ENCODE data around the gene GRIN2A.

GRIN2A gene

DNA sequence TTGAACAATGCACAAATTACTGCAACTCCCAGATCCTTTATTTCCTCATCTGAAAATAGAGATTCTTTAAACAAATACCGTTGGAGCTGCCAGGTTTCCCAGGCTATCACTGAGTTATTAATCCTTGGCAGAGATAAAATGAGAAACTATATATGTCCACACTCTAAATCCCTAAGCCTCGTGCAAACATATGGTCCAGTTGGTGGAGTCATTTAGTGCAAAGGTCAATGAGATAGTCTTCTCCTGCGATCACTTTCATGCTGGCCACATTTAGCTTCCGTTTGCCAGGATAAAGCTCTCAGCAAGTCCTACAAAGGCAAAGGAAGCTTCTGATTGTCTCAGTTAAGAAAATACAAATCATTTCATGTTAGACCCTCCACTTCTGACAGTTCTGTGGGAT lies 11.0 kb downstream of the GRIN2A start:
- DNase-seq (ENCODE audit: low spot score): no peak
- TF ChIP-seq, protein P1, sequence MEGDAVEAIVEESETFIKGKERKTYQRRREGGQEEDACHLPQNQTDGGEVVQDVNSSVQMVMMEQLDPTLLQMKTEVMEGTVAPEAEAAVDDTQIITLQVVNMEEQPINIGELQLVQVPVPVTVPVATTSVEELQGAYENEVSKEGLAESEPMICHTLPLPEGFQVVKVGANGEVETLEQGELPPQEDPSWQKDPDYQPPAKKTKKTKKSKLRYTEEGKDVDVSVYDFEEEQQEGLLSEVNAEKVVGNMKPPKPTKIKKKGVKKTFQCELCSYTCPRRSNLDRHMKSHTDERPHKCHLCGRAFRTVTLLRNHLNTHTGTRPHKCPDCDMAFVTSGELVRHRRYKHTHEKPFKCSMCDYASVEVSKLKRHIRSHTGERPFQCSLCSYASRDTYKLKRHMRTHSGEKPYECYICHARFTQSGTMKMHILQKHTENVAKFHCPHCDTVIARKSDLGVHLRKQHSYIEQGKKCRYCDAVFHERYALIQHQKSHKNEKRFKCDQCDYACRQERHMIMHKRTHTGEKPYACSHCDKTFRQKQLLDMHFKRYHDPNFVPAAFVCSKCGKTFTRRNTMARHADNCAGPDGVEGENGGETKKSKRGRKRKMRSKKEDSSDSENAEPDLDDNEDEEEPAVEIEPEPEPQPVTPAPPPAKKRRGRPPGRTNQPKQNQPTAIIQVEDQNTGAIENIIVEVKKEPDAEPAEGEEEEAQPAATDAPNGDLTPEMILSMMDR (IDR thresholded peaks at IDR 0.05; ENCODE audit: extremely low read depth, missing control alignments): no peak

DNA sequence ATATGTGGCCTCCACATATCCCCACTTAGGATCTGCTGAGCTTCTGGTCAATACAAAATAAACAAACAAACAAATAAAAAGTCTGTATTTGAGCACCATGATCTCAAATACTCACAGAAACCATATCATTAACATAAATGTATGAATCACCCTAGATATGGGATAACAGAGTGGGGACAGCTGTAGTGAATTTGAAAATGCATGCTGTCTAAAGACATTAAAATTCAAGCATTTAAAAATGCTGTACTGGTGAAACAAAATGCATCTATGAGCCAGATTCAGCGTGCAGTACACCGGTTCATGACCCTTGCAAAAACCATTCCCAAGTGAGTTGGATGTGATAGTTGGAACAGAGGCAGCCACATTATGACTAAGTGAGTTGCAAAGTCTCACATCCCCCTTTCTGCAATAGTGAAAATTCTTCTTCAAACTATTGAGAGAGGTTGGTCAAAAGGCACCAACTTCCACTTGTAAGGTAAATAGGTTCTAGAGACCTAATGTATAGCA lies 12.3 kb downstream of the GRIN2A start:
- TF ChIP-seq, protein P1 (IDR thresholded peaks at IDR 0.05; ENCODE audit: extremely low read depth, missing control alignments): no peak
- DNase-seq (ENCODE audit: low spot score): no peak

DNA sequence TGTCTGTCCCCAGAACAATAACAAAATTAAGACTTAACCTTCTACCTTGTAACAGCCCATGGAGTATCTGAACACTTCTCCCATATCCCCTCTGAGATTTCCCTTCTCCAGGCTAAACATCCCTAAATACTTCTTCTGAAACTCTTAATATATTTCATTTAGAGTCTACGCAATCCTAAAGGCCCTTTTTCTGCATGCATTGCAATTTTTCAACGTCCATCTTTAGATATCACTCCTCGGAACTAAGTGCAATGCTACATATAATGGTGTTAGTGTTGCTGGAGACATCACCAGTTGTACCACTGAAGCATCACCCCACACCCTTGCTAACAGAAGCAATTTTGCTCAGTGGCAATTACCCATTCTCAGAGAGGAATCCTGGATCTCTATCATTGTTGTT lies 13.2 kb downstream of the GRIN2A start:
- no peak for DNase-seq (ENCODE audit: low spot score)
- TF ChIP-seq, protein P1 (IDR thresholded peaks at IDR 0.05; ENCODE audit: extremely low read depth, missing control alignments): no peak

DNA sequence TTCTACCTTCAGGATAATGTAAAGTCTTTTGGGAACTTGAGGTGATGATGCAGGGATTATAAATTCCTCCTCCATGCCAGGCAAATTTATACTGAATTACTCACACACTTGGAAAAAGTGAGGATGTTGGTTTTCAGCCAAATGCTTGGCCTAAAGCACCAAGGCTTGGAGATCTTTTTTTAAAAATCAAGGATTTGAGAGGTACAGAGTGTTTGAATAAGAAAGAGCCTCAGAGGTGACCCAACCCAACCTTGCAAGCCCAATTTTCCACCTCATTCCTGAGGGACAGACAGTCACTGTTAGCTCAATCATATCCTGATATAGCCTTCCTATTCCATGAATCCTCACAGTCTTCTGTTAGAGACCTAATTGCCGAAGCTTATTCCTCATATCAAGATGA lies 14.0 kb downstream of the GRIN2A start:
- TF ChIP-seq, protein P1 (IDR thresholded peaks at IDR 0.05; ENCODE audit: extremely low read depth, missing control alignments): no peak
- DNase-seq (ENCODE audit: low spot score): no peak

DNA sequence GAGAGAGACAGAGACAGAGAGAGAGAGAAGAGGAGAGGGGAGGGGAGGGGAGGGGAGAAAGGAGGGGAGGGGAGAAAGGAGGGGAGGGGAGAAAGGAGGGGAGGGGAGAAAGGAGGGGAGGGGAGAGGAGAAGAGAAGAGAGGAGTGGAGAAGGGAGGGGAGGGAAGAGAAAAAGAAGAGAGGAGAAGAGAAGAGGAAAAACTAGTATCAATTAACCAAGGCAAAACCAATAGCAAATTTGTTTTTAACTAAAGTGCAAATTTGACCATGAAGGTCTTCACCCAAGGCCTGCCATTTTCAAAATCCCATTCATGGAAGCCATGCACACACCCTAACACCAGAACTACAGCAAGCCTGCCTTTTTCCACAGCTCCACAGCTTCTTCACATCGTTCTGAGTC lies 16.6 kb downstream of the GRIN2A start:
- no peak for DNase-seq (ENCODE audit: low spot score)
- TF ChIP-seq, protein P1 (IDR thresholded peaks at IDR 0.05; ENCODE audit: extremely low read depth, missing control alignments): no peak

DNA sequence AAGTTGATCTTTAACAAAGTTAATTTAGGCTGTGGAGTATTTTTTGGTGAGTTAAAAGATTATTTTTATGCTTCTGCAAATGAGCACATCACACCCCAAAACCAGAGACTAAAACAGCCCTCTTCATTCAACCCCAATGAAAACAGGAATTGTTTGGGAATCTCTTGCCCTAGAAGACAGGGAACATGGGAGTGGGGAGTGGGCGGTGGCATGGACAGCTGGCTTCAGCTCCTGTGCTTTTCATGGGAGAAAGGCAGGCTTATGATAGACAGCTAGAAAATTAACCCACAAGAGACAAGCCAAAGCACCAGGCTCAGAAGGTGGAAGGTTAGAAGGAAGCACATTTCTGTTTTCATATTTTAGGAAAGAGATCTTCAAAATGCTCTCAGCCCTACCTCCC lies 19.2 kb downstream of the GRIN2A start:
- TF ChIP-seq, protein P1 (IDR thresholded peaks at IDR 0.05; ENCODE audit: extremely low read depth, missing control alignments): no peak
- no peak for DNase-seq (ENCODE audit: low spot score)

DNA sequence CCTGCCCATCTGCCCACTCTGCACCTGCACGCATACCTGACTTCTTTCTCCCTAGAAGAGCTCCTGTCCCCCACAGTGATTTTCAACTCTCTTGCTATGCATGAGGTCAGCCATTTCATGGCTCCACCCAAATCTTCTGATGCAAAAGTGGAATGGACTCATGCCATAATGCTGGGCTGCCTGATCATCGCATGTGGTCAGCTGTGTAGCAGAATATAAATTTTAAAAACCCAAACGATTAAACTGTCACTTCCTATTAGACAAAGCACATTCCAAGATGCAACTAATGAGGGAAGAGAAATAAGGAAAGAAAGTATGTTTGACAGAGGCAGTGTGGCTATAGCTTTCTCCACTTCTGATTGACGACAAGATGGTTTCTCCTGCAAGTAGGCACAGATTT lies 26.1 kb downstream of the GRIN2A start:
- TF ChIP-seq, protein P1 (IDR thresholded peaks at IDR 0.05; ENCODE audit: extremely low read depth, missing control alignments): no peak
- no peak for DNase-seq (ENCODE audit: low spot score)

Measured in GM20000 (cell line).